ENCODE data around the gene NHERF2.

- TF ChIP-seq POLR2A (IDR thresholded peaks at IDR 0.05; ENCODE audit: low read depth) (no peak), CTCF (IDR thresholded peaks at IDR 0.05) (no peak)
Observed at GRCh38 chr16:2034696-2035430, 8.2 kb downstream of the NHERF2 start.

Measured in esophagus muscularis mucosa (tissue), 3 donors.